HG03103 (cell line): ENCODE results near the gene ARHGAP6.

Experiments
- ATAC-seq: cut with Tn5 transposase; IDR thresholded peaks from one replicate; pipeline ENCODE4 v1.9.1; 2021; ENCODE audit warnings: low read depth; ENCODE audit not compliant: unreplicated experiment

Gene ARHGAP6

GRCh38 chrX:11434607-11435006 lies 231.1 kb downstream of the ARHGAP6 start:
- ATAC-seq = no peak

DNA sequence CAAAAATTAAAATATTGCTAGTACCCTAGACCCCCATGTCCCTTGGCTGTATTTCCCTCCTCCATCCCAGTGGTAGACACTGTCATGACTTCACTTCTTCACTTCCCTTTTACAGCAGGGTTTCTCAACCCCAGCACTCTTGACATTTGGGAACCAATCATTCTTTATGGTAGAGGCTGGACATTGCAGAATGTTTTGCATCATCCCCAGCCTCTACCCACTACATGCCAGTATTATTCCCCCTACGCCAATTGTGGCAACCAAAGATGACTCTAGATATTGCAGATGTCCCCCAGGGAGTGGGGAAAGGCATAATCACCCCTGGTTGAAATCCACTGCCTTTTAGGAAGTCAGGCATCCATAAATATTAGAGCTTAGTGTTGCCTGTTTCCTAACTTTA lies 233.9 kb downstream of the ARHGAP6 start:
- ATAC-seq = no peak

DNA sequence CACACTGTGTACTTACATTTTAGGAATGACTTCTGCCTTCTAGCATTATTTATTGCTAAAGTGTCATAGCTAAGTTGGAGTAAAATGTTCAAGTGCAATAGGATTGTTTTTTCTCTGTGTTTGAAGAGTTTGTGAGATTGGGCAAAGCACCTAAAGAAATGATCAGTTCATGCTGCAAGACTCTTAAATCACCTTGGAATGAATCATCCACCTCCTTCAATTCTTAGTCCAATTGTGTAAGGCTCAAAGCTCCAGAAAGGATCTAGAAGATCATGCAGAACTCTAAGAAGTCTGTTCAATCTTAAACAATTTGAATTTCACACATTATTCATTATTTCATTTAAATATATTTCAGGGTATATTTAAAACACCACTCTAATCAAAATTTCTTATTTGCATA lies 235.4 kb downstream of the ARHGAP6 start:
- ATAC-seq = no peak

DNA sequence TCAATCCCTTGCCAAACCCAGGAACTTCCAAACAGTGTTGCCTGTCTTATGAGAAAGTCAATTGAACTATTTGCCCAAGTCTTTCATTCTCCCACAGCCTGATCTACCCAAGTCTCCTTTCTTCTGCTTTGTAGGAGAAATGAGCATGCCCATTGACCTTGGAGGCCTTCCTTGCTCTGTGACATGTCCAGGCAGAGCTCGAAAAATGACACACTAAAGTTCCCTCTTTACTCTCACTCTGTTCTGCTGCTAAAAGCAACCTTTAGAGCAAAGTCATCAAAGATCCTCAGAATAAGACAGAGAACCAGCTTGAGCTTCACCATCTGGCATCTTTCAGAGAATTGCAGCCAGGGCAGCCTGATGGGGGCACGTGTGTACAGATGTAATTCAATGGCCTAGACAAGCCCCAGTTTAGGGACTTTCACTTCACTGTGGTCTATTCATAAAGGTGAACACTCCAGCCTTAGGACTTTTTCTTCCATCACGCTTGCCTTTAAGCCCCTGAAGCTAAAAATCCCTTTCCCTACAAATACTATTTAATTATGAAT lies 236.1 kb downstream of the ARHGAP6 start:
- no peak for ATAC-seq

GRCh38 chrX:11427453-11428071 lies 238.2 kb downstream of the ARHGAP6 start:
- no peak for ATAC-seq

- ATAC-seq = no peak
Observed at GRCh38 chrX:11426712-11427452, 238.8 kb downstream of the ARHGAP6 start.

- ATAC-seq = no peak
Observed at GRCh38 chrX:11424903-11425674, 240.6 kb downstream of the ARHGAP6 start.

DNA sequence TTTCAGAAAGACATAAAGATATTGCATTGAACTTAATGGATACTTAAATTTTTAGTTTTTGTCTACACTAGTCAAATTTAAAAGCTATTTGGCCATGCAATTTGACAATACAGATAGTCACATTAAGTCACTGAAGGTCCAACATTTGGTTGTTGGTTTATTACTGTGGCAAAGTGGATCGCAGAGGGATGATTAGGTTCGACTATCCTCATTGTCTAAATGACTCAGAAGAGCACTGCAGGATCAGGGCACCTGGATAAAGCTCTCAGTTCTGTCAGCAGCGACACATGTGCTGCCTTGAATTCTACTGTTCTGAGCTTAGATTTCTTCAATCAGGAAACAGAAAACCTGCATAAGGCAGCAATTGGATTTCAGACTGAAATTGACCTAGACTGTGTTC lies 241.8 kb downstream of the ARHGAP6 start:
- no peak for ATAC-seq

- no peak for ATAC-seq
Observed at GRCh38 chrX:11423362-11423818, 242.3 kb downstream of the ARHGAP6 start.

GRCh38 chrX:11422525-11422857 lies 243.2 kb downstream of the ARHGAP6 start:
- ATAC-seq = no peak

- no peak for ATAC-seq
Observed at GRCh38 chrX:11421805-11422524, 243.8 kb downstream of the ARHGAP6 start.

DNA sequence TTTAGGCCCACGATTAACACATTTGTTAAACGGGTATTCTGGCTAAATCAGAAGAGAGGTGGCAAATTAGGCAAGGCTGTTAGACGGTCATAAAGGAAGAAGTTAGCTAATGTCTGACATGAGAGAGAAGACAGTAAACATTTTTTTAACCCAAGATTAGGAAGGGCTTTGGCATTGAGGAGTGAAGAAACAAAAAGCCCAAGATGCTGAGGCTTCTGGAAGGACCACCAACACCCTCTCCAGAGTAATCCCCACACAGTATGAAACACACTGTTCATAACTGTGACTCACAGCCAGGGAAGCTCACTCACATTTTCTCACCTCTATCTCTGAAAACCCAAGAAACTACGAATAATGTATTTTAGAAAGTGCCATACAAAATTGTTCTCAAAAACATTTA lies 244.9 kb downstream of the ARHGAP6 start:
- no peak for ATAC-seq

DNA sequence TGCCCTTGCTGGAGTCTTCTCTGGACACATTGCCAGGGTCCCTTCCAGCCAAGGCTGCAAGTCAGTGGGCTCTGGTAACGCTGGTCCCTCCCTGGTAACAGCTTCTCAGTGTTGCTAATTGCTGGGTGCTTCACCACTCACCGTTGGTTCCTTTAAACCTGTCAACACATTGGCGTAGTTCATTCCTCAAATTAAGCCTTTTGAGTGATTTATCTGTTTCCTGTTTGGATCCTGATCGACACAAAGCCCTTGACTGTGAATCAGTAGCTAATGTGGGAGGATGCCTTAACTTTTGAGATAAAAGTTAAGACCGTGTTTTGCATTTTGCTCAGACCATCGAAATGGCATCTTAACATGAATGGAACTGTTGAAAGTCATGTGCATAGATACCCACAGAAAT lies 246.6 kb downstream of the ARHGAP6 start:
- ATAC-seq = no peak

DNA sequence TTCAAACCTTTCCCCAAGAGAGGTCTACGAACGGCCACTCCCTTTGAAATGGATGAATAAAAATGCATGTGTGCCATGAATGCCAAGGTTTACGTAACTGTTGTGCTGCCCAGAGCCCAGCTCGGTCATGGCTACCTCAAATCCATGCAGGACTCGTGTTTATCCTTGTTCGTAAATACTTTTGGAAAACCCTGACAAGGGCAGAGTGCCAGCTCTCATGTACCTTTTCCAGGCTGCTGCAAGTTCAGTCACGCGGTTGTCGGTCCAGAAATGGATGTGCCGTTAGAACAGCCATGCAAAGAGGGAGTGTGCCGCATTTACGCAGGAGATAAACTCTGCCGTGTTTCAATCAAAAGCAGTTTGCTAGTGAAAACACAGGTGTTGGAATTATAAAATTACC lies 249.1 kb downstream of the ARHGAP6 start:
- no peak for ATAC-seq

- ATAC-seq = no peak
Observed at GRCh38 chrX:11414091-11414490, 251.6 kb downstream of the ARHGAP6 start.

DNA sequence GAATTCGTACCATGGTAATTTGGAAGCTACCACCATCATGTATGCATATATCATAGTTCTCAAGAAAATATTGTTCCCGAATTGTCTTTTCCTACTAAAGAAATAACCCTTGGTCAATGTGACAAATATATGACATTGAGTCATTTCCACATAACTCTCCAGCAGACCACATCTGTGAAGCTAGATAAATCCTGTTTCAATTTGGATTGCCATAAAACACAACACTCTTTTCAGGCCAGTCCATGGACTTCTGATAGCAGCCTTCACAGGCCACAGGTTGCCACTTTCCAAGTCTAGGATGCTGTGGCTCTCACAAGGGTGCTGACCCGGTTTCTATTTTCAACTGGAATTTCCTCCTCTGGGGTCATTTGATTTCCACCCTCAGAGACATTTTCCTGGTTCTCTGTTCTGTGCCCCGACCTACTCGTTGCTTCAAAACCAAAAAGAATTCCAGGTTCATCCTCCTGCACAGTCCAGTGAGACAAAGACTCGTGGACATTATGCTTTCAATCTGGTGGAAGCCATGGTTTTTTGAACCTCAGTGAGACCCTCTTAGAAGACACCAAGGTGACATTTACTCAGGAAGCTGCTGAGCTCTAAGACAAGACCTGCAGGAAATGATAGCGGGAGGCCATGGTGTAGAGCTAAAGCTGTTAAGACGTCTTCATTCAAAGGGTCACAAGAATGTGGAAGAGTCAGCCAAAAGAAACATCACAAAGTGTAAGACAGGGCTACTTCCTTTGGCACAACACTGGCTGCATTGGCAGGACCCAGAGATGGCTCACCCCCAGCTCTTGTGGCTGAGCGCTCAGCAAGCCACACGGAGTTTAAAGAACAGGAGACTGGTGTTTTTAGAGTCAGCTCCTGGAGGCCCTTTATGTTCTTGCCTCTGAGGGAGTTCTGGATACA lies 252.8 kb downstream of the ARHGAP6 start:
- ATAC-seq = no peak

DNA sequence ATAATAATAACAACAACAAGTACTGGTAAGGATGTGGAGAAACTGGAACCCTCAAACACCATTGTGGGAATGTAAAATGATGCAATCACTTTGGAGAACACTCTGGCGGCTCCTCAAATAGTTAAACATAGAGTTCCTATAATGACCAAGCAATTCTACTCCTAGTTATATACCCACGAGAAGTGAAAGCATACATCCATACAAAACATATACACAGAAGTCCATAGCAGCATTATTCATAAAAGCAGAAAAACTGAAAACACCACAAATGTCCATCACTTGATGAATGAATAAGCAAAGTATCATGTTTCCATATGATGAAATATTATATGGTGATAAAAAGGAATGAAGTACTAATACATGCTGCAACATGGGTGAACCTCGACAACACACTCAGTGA lies 255.8 kb downstream of the ARHGAP6 start:
- ATAC-seq = no peak

- ATAC-seq = no peak
Observed at GRCh38 chrX:11408783-11409182, 256.9 kb downstream of the ARHGAP6 start.

DNA sequence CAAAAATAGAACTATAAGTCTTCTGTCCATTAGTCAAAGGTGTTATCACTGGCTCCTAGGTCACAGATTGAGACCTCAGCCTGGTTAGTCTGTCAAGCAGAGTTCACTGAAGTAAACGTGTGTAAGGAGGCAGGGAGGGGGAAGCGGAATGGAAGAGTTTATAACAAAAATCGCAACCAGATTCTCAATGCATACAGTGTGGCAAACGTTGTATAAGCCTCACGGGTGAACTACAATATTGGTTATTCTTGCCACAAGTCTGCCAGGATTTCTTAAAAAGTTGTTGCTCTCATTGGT lies 257.7 kb downstream of the ARHGAP6 start:
- no peak for ATAC-seq
